Keratinocyte (primary cell): Measurements from ENCODE around the gene GLOD4.

Experiments
- CTCF ChIP-seq, 3 experiments: IDR thresholded peaks in 1 of 3; conservative IDR thresholded peaks in 1 of 3; optimal IDR thresholded peaks in 1 of 3; 2 replicates in 2 of 3; 3 replicates in 1 of 3; pipeline versions ENCODE3 to v1.5.1; 2011; ENCODE audit warnings: low read length in 3 of 3, mild to moderate bottlenecking in 3 of 3, moderate library complexity in 2 of 3, control low read depth in 1 of 3, inconsistent platforms in 1 of 3; ENCODE audit not compliant: insufficient read depth in 2 of 3; ENCODE audit errors: extremely low read depth in 1 of 3
- EZH2 ChIP-seq: IDR thresholded peaks from one replicate; pipeline ENCODE4 v1.6.1; 2012; ENCODE audit warnings: inconsistent platforms, mild to moderate bottlenecking, low read length, moderate library complexity

- TF ChIP-seq CTCF (optimal IDR thresholded peaks at IDR 0.05 in 1 of 3, IDR thresholded peaks at IDR 0.05 in 1 of 3, conservative IDR thresholded peaks at IDR 0.05 in 1 of 3; ENCODE audit: extremely low read depth in 1 of 3, insufficient read depth in 2 of 3, low read length in 3 of 3) (no peak), EZH2 (no peak)
Measured at GRCh38 chr17:728911-729310, 53.2 kb downstream of the GLOD4 start.
